A549 treated with AZD9567 at 1 μM for 4 hours (cell line): Measurements from ENCODE around the gene BIVM. TPM values are rescaled to one million over a fixed set of nuclear protein-coding genes. Genes with fewer than 3 reads are reported as not detected.

Source experiments
- total RNA-seq: library from RNA; stranded (reverse); fragments of 200-300 nt; extraction: Qiagen RNA extraction; gene quantifications from 5 replicates; pipeline ENCODE4 v1.2.3, GENCODE V29; 2022; ENCODE audit not compliant: insufficient read depth

Gene BIVM, protein sequence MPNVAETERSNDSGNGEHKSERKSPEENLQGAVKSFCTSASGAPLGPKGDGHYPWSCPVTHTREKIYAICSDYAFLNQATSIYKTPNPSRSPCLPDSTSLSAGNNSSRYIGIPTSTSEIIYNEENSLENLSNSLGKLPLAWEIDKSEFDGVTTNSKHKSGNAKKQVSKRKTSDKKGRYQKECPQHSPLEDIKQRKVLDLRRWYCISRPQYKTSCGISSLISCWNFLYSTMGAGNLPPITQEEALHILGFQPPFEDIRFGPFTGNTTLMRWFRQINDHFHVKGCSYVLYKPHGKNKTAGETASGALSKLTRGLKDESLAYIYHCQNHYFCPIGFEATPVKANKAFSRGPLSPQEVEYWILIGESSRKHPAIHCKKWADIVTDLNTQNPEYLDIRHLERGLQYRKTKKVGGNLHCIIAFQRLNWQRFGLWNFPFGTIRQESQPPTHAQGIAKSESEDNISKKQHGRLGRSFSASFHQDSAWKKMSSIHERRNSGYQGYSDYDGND
- total RNA-seq: 1.8 to 4.0 TPM (median 3.5 TPM) in 5 replicates

DNA sequence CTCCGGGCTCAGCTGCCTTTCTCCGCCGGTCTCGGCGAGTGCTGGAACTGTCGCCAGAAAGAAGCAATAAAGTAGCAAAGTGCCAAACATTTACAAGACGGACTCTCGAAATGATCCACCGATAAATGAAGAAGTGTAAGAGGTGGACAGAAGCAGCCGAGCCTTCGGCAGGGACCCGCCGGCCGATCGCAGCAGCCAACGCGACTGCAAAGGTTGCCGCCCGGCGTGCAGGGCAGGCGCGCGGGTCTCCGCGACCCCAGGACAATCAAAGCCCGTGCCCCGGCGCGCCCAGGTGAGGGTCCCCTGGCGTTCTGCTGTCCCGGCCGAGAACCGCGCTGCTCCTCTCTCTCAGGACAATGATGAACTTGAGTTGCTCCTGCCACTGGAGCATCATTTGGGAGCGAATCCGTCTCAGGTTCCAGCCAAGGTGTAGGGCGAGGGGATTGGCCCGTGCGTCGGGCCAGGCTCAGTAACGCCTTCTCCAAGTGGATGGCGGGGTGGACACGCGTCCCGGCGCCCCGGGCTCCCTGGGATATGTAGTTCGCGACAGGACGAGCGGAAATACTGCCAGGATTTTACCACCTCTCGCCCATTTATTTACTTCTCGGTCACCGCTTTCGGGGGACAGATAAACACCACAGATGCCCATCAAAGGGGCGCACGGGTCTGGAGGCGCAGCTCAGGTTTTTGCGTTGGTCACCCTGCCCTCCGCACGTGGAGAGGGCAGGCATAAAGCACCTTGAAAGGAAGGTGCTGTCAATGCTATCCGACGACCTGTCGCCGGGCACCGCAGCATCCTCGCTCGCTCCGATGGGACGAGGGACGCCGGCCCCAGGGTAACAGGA is at the start of gene BIVM, which contains the start of gene POGLUT2:
BIVM (plus strand) TSS at position 539 of the 845 bp plus-strand sequence. CDS start 8,149 bp downstream, outside the sequence.
POGLUT2 (minus strand) TSS at position 396 of the 845 bp plus-strand sequence; CDS start at position 90, 306 bp downstream.

DNA sequence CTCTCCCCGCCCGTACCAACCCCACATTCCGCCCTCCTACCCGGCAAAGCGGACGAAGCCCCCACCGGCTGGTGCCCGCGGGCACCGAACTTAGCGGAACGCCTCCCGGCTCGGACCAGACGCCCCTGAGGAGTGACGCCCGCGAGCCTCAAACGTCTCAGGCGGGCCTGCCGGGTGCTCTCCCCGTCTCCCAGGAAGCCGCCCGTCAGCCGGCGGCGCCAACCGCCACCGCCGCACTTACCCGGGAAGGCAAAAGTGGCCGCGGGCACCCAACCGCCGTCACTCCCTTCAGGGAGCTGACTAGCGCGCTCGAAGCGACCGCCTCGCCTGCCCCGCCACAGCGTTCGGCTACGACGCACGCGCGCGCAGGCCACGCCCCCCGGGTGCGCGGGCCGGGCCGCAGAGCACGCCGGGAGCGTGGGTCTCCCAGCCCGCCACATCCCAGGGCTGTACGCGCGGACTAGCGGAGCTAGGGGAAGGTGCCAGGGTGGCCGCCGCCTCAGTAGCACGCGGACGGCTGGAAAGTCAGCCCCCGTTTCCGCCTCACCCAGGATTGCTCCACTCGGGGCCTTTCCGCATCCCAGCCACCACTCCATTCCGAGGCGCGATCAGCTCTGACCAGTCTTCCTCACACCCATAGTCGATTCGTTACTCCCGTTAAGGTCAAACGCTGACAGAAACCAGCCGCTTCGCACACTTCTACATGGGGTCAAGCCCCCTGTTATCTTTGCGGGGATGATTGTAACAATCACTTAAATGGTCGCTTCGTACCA is 25.3 kb upstream of the BIVM start, which contains the start of gene TEX30:
TEX30 (minus strand) TSS at position 346 of the 773 bp plus-strand sequence. CDS start 3,760 bp downstream, outside the sequence.

DNA sequence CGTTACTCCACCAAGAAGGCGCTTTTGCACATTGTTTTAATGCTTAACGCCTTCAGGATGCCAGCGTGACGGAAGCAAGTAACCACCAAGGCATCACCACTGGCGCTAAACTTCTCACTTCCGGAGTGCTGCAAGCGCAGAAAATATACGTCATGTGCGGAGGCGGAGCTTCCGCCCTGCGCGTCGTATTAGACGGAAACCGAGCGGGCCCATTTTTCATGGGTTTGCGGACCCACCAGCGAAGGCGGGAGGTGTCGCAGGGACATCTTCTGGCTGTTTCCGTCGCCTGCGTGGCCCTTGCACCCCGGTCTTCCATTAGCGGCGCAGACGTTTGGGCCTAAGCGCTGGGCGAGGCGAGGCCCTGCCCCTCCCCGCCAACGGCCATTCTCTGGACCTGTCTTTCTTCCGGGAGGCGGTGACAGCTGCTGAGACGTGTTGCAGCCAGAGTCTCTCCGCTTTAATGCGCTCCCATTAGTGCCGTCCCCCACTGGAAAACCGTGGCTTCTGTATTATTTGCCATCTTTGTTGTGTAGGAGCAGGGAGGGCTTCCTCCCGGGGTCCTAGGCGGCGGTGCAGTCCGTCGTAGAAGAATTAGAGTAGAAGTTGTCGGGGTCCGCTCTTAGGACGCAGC is 46.8 kb downstream of the BIVM start, which contains the start of gene ERCC5:
ERCC5 (plus strand) TSS at position 403 of the 631 bp plus-strand sequence. CDS start 235 bp downstream, outside the sequence.

Other genes starting within 250 kb of the BIVM start
- gene TPP2, start 202.1 kb upstream of the BIVM start, total RNA-seq: 15.2 to 17.6 TPM (median 17.3 TPM) in 5 replicates
- gene METTL21C, start 104.1 kb upstream of the BIVM start, total RNA-seq: not detected in 5 replicates
- gene TEX30, start 25.3 kb upstream of the BIVM start, total RNA-seq: 13.1 to 20.5 TPM (median 17.1 TPM) in 5 replicates
- 5.4 to 8.8 TPM (median 6.7 TPM) in 5 replicates for gene POGLUT2, start 143 bp upstream of the BIVM start, total RNA-seq
- 12.0 to 17.4 TPM (median 16.0 TPM) in 5 replicates for gene ERCC5, start 46.9 kb downstream of the BIVM start, total RNA-seq